NCI-H510A treated with DMSO at 0.1 percent for 48 hours (cell line): ENCODE data around the gene SOST.

Experiments used
- DNase-seq: peaks from one replicate; lab custom pipeline; 2025; lab: John Stamatoyannopoulos, UW

The SOST gene

DNA sequence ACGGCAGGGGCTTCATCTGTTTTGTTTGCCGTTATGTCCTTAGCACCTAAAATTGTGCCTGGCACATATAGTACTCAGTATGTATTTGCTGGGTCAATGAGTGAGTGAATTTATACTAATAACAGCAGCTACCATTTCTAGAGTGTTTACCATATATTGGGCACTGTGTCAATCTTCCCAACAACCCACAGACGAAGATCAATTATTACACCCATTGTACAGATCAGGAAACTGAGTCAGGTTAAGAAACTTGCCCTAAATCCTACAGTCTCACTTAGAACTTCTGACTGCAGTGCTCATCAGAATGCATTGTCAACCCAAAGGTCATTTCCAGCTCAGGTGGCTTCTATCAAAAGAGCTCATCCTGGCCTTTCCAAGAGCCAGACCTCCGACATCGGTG, 52.4 kb downstream of the SOST start:
- no peak for DNase-seq
